WERI-Rb-1 (cell line): Measurements from ENCODE around the gene UBFD1.

Source experiments
- DNase-seq: peaks from one replicate; pipeline ENCODE4 v3.0.0-alpha.2; 2020
- H3K27ac ChIP-seq: fragments of 250-450 bp; sonication (Bioruptor Pico); 2 replicates; pipeline ENCODE4 v1.5.1; 2020; ENCODE audit warnings: mild to moderate bottlenecking, moderate library complexity
- H3K27me3 ChIP-seq: fragments of 250-450 bp; sonication (Bioruptor Pico); 2 replicates; pipeline ENCODE4 v1.5.1; 2021; ENCODE audit warnings: mild to moderate bottlenecking, low read depth, moderate library complexity; ENCODE audit not compliant: insufficient read depth, severe bottlenecking
- H3K36me3 ChIP-seq: fragments of 250-450 bp; sonication (Bioruptor Pico); 2 replicates; pipeline ENCODE4 v1.5.1; 2020; ENCODE audit warnings: mild to moderate bottlenecking, moderate library complexity
- H3K4me3 ChIP-seq: 2 replicates; pipeline ENCODE4 v1.5.1; 2011; ENCODE audit warnings: low read depth, mild to moderate bottlenecking, control low read depth, low read length
- H3K9me3 ChIP-seq: fragments of 250-450 bp; sonication (Bioruptor Pico); 2 replicates; pipeline ENCODE4 v1.5.1; 2021; ENCODE audit warnings: mild to moderate bottlenecking, moderate library complexity; ENCODE audit not compliant: severe bottlenecking
- TF ChIP-seq, protein P1 (sequence below): IDR thresholded peaks from 2 replicates; pipeline ENCODE4 v1.5.1; 2011; ENCODE audit warnings: low read depth, mild to moderate bottlenecking, control low read depth, inconsistent platforms, low read length

The UBFD1 gene

DNA sequence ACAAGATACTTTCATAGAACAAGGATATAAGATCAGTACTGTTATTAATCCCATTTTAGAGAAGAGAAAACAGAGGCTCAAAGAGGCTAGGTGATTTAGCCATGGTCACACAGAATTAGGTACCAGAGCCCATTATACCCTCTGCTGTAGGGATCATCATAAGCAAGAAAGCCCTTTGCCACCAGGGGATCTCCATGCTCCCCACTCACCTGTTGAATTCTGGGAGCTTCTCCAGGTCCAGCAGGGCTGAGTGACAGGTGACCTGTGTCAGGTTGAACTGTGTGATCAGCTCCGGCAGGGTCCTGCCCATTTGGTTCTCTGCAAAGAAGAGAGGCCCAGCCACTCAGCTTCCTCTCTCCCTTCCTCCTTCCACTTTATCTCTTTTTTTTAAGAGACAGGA is 25.1 kb upstream of the UBFD1 start:
- Histone ChIP-seq H3K27ac (no peak overlapping the region), H3K27me3 (no peaks in the 10 kb centered on the region), H3K36me3 (peaks cover 48% of the 10 kb centered on the region), H3K9me3 (no peaks in the 10 kb centered on the region), H3K4me3 (no peak overlapping the region)
- no peak for DNase-seq
- TF ChIP-seq, protein P1, sequence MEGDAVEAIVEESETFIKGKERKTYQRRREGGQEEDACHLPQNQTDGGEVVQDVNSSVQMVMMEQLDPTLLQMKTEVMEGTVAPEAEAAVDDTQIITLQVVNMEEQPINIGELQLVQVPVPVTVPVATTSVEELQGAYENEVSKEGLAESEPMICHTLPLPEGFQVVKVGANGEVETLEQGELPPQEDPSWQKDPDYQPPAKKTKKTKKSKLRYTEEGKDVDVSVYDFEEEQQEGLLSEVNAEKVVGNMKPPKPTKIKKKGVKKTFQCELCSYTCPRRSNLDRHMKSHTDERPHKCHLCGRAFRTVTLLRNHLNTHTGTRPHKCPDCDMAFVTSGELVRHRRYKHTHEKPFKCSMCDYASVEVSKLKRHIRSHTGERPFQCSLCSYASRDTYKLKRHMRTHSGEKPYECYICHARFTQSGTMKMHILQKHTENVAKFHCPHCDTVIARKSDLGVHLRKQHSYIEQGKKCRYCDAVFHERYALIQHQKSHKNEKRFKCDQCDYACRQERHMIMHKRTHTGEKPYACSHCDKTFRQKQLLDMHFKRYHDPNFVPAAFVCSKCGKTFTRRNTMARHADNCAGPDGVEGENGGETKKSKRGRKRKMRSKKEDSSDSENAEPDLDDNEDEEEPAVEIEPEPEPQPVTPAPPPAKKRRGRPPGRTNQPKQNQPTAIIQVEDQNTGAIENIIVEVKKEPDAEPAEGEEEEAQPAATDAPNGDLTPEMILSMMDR, result no peak

DNA sequence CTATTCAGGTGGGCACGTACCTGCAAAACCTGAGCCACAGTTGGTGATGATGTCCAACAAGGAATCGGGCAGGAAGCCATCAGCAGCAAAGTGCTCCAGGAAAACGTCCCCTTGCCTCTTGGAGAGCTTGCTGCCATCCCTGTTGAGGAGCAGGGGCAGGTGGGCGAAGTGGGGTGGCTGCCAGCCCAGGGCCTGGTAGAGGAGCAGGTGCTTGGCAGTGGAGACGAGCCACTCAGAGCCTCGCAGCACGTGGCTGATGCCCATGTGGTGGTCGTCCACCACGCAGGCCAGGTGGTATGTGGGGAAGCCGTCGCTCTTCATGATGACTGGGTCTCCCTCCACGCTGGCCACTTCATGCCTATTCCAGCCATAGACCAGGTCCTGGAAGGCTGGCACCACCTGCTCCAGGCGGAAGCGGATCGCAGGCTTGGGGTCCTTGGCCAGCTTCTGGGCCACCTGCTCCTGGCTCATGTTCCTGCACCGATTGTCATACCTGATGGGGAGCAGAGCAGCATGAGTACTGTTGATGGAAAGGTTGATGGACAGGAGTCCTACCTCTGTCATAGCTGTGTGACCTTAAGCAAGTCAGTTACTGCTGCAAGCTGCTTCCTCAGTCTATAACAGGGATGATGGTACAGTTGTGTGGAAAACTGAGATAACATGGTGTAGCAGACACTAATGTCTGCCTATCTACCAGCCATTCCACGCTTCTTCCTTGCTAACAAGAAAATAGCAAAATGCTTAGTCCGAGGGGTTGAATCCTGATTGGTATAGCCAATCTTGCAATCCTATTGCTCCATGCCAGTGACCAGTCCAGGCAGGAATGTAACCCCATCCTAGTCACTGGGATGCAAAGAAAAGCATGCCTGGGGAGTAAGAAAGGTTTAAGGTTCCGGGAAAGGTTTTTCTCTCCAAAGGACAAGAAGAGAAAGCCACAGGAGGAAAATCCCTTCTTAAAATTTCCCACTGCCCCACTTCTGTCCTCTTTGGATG is 22.4 kb upstream of the UBFD1 start:
- Histone ChIP-seq H3K9me3 (no peaks in the 10 kb centered on the region), H3K36me3 (peaks cover 48% of the 10 kb centered on the region), H3K4me3 (no peak overlapping the region), H3K27ac (no peak overlapping the region), H3K27me3 (no peaks in the 10 kb centered on the region)
- TF ChIP-seq, protein P1, result no peak
- no peak for DNase-seq

DNA sequence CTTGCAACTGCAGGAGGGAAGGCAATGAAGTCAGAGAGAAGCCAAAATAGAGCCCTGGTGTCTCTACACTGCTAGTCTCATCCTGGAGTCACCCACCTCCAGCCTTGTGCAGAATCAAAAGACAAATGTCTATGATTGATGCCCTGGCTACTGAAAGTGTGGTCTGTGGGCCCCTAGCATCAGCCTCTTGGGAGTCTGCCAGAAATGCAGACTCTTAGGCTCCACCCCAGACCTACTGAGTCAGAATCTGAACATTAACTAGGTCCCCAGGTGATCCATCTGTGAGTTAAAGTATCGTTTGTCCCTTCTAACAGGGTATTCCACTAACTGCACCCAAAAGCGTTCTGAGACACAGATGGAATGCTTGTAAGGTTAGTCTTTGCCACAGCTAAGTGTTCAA is 21.6 kb upstream of the UBFD1 start:
- TF ChIP-seq, protein P1, result no peak
- no peaks in the 10 kb centered on the region for H3K9me3 ChIP-seq
- no peaks in the 10 kb centered on the region for H3K27me3 ChIP-seq
- H3K4me3 ChIP-seq, result no peak overlapping the region
- H3K36me3 ChIP-seq, result peaks cover 49% of the 10 kb centered on the region
- H3K27ac ChIP-seq, result no peak overlapping the region
- DNase-seq, result no peak

DNA sequence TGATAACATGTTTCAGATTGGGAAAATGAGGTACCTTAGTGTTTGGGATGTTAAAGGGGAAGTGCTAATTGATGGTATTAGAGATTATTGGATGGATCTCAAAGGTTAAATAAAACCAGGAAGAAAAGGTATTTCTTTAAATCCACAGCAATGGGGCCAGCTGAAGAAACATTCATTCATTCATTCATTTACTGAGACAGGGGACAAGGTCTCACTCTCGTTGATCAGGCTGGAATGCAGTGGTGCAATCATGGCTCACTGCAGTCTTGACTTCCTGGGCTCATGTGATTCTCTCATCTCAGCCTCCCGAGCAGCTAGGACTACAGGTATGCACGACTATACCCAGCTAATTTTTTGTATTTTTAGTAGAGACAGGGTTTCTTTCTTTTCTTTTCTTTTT is 20.1 kb upstream of the UBFD1 start:
- H3K36me3 ChIP-seq, result peaks cover 44% of the 10 kb centered on the region
- no peaks in the 10 kb centered on the region for H3K27me3 ChIP-seq
- no peak for DNase-seq
- no peak overlapping the region for H3K4me3 ChIP-seq
- TF ChIP-seq, protein P1, result no peak
- H3K27ac ChIP-seq, result no peak overlapping the region
- H3K9me3 ChIP-seq, result no peaks in the 10 kb centered on the region

DNA sequence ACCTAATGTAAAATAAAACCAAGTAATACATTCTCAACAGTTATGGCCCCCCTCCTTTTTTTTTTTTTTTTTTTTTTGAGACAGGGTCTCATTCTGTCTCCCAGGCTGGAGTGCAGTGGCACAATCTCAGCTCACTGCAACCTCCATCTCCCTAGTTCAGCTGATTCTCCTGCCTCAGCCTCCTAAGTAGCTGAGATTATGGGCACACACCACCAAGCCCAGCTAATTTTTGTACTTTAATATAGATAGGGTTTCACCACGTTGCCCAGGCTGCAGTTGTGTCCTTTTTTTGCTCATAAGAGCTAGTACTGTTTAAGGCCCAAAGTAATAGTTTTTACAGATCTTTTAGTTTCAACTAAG is 18.6 kb upstream of the UBFD1 start:
- Histone ChIP-seq H3K36me3 (peaks cover 36% of the 10 kb centered on the region), H3K4me3 (no peak overlapping the region), H3K9me3 (no peaks in the 10 kb centered on the region), H3K27ac (no peak overlapping the region), H3K27me3 (no peaks in the 10 kb centered on the region)
- no peak for DNase-seq
- TF ChIP-seq, protein P1, result no peak
